Activated naive CD8-positive, alpha-beta T cell treated with anti-CD3 and anti-CD28 coated beads, Interleukin-2, amount 50 U/mL, for 24 hours (primary cell): ENCODE measurements around the gene IFNE.
A peak's percentile ranks its signal among the peaks of the same experiment; 100 is the strongest.

ENCODE experiments used
- ATAC-seq: fragments of 150-1000 bp; cut with Tn5 transposase; one replicate; pipeline ENCODE4 v1.10.0; 2021
- DNase-seq: peaks from one replicate; pipeline ENCODE4 v3.0.0; 2021
- H3K27ac Mint-ChIP-seq: one replicate; pipeline ENCODE4 v1.8.0; 2021; ENCODE audit warnings: mild to moderate bottlenecking, mixed read lengths
- H3K27me3 Mint-ChIP-seq: one replicate; pipeline ENCODE4 v1.8.0; 2021; ENCODE audit warnings: mixed read lengths
- H3K36me3 Mint-ChIP-seq: one replicate; pipeline ENCODE4 v1.8.0; 2021; ENCODE audit warnings: low read depth, mixed read lengths
- H3K4me1 Mint-ChIP-seq: one replicate; pipeline ENCODE4 v1.8.0; 2021; ENCODE audit warnings: mixed read lengths
- H3K4me3 Mint-ChIP-seq: one replicate; pipeline ENCODE4 v1.8.0; 2021; ENCODE audit warnings: mild to moderate bottlenecking, moderate library complexity, mixed read lengths
- H3K9me3 Mint-ChIP-seq: one replicate; pipeline ENCODE4 v1.8.0; 2021; ENCODE audit warnings: mixed read lengths

Gene IFNE

GRCh38 chr9:21482213-21482612 lies at the start of gene IFNE:
Gene IFNE (minus strand): TSS chr9:21482313. CDS start chr9:21481694, 619 bp downstream.
- DNase-seq, result no peak
- Mint-ChIP-seq H3K36me3 (no peaks in the 10 kb centered on the region), H3K4me1 (peaks cover 8% of the 10 kb centered on the region), H3K27me3 (peaks cover 2% of the 10 kb centered on the region), H3K27ac (no peak within 1 kb of the TSS), H3K4me3 (no peak within 1 kb of the TSS), H3K9me3 (no peaks in the 10 kb centered on the region)
- no peak for ATAC-seq

GRCh38 chr9:21528123-21528808 lies 46.2 kb upstream of the IFNE start:
- H3K9me3 Mint-ChIP-seq, result peaks cover 5% of the 10 kb centered on the region
- H3K27me3 Mint-ChIP-seq, result no peaks in the 10 kb centered on the region
- H3K27ac Mint-ChIP-seq, result no peak overlapping the region
- H3K36me3 Mint-ChIP-seq, result peaks cover 13% of the 10 kb centered on the region
- no peaks in the 10 kb centered on the region for H3K4me1 Mint-ChIP-seq
- ATAC-seq (no peak), DNase-seq (no peak)
- H3K4me3 Mint-ChIP-seq, result no peak overlapping the region

- Mint-ChIP-seq H3K9me3 (peaks cover 5% of the 10 kb centered on the region), H3K27ac (no peak overlapping the region), H3K4me3 (no peak overlapping the region), H3K27me3 (no peaks in the 10 kb centered on the region), H3K4me1 (no peaks in the 10 kb centered on the region), H3K36me3 (peaks cover 13% of the 10 kb centered on the region)
- ATAC-seq, result peak; percentile 24
- no peak for DNase-seq
These were observed 45.5 kb upstream of the IFNE start for GRCh38 chr9:21527579-21527978.

- peaks cover 13% of the 10 kb centered on the region for H3K36me3 Mint-ChIP-seq
- ATAC-seq, result no peak
- no peak overlapping the region for H3K27ac Mint-ChIP-seq
- no peaks in the 10 kb centered on the region for H3K4me1 Mint-ChIP-seq
- H3K4me3 Mint-ChIP-seq, result no peak overlapping the region
- peaks cover 16% of the 10 kb centered on the region for H3K9me3 Mint-ChIP-seq
- no peaks in the 10 kb centered on the region for H3K27me3 Mint-ChIP-seq
- no peak for DNase-seq
These were observed 43.1 kb upstream of the IFNE start for GRCh38 chr9:21525174-21525573.

- H3K27ac Mint-ChIP-seq, result no peak overlapping the region
- no peaks in the 10 kb centered on the region for H3K27me3 Mint-ChIP-seq
- H3K4me1 Mint-ChIP-seq, result no peaks in the 10 kb centered on the region
- DNase-seq, result no peak
- ATAC-seq, result no peak
- H3K4me3 Mint-ChIP-seq, result no peak overlapping the region
- H3K36me3 Mint-ChIP-seq, result peaks cover 13% of the 10 kb centered on the region
- peaks cover 16% of the 10 kb centered on the region for H3K9me3 Mint-ChIP-seq
These were observed 42.2 kb upstream of the IFNE start for GRCh38 chr9:21524099-21524830.

GRCh38 chr9:21523021-21524014 lies 41.2 kb upstream of the IFNE start:
- Mint-ChIP-seq H3K9me3 (peaks cover 16% of the 10 kb centered on the region), H3K36me3 (peaks cover 9% of the 10 kb centered on the region), H3K4me3 (no peak overlapping the region), H3K4me1 (no peaks in the 10 kb centered on the region), H3K27ac (no peak overlapping the region), H3K27me3 (no peaks in the 10 kb centered on the region)
- no peak for ATAC-seq
- DNase-seq, result no peak

- no peak overlapping the region for H3K27ac Mint-ChIP-seq
- peaks cover 6% of the 10 kb centered on the region for H3K36me3 Mint-ChIP-seq
- peaks cover 16% of the 10 kb centered on the region for H3K9me3 Mint-ChIP-seq
- H3K4me1 Mint-ChIP-seq, result no peaks in the 10 kb centered on the region
- no peaks in the 10 kb centered on the region for H3K27me3 Mint-ChIP-seq
- DNase-seq, result no peak
- no peak for ATAC-seq
- H3K4me3 Mint-ChIP-seq, result no peak overlapping the region
These were observed 40.2 kb upstream of the IFNE start for GRCh38 chr9:21522348-21522747.

- Mint-ChIP-seq H3K27me3 (no peaks in the 10 kb centered on the region), H3K27ac (no peak overlapping the region), H3K4me1 (no peaks in the 10 kb centered on the region), H3K4me3 (no peak overlapping the region), H3K36me3 (peaks cover 3% of the 10 kb centered on the region), H3K9me3 (peaks cover 16% of the 10 kb centered on the region)
- ATAC-seq (no peak), DNase-seq (no peak)
These were observed 39.3 kb upstream of the IFNE start for GRCh38 chr9:21521448-21521847.

GRCh38 chr9:21520501-21521228 lies 38.6 kb upstream of the IFNE start:
- no peak for DNase-seq
- H3K27me3 Mint-ChIP-seq, result no peaks in the 10 kb centered on the region
- H3K36me3 Mint-ChIP-seq, result peaks cover 3% of the 10 kb centered on the region
- no peak for ATAC-seq
- H3K4me3 Mint-ChIP-seq, result no peak overlapping the region
- peaks cover 16% of the 10 kb centered on the region for H3K9me3 Mint-ChIP-seq
- no peaks in the 10 kb centered on the region for H3K4me1 Mint-ChIP-seq
- no peak overlapping the region for H3K27ac Mint-ChIP-seq

GRCh38 chr9:21519855-21520434 lies 37.8 kb upstream of the IFNE start:
- peaks cover 16% of the 10 kb centered on the region for H3K9me3 Mint-ChIP-seq
- no peaks in the 10 kb centered on the region for H3K27me3 Mint-ChIP-seq

GRCh38 chr9:21516796-21517195 lies 34.7 kb upstream of the IFNE start:
- H3K27ac Mint-ChIP-seq, result no peak overlapping the region
- H3K9me3 Mint-ChIP-seq, result peaks cover 4% of the 10 kb centered on the region
- DNase-seq (no peak), ATAC-seq (no peak)
- H3K36me3 Mint-ChIP-seq, result peaks cover 6% of the 10 kb centered on the region
- H3K27me3 Mint-ChIP-seq, result no peaks in the 10 kb centered on the region
- no peak overlapping the region for H3K4me3 Mint-ChIP-seq
- H3K4me1 Mint-ChIP-seq, result no peaks in the 10 kb centered on the region

More at GRCh38 chr9:21519855-21520434, 37.8 kb upstream of the IFNE start:
- ATAC-seq, result no peak
- Mint-ChIP-seq H3K36me3 (peaks cover 3% of the 10 kb centered on the region), H3K4me3 (no peak overlapping the region), H3K4me1 (no peaks in the 10 kb centered on the region), H3K27ac (no peak overlapping the region)
- no peak for DNase-seq

GRCh38 chr9:21513431-21513830 lies 31.3 kb upstream of the IFNE start:
- no peak for DNase-seq
- H3K27ac Mint-ChIP-seq, result no peak overlapping the region
- H3K4me1 Mint-ChIP-seq, result no peaks in the 10 kb centered on the region
- no peaks in the 10 kb centered on the region for H3K27me3 Mint-ChIP-seq
- ATAC-seq, result no peak
- no peak overlapping the region for H3K4me3 Mint-ChIP-seq
- peaks cover 6% of the 10 kb centered on the region for H3K36me3 Mint-ChIP-seq
- no peaks in the 10 kb centered on the region for H3K9me3 Mint-ChIP-seq

- DNase-seq, result no peak
- Mint-ChIP-seq H3K27me3 (no peaks in the 10 kb centered on the region), H3K4me3 (no peak overlapping the region), H3K36me3 (peaks cover 6% of the 10 kb centered on the region), H3K27ac (no peak overlapping the region), H3K9me3 (no peaks in the 10 kb centered on the region), H3K4me1 (peaks cover 8% of the 10 kb centered on the region)
- ATAC-seq, result no peak
These were observed 28.7 kb upstream of the IFNE start for GRCh38 chr9:21510806-21511205.

GRCh38 chr9:21507483-21507790 lies 25.3 kb upstream of the IFNE start:
- Mint-ChIP-seq H3K27me3 (no peaks in the 10 kb centered on the region), H3K36me3 (peaks cover 6% of the 10 kb centered on the region), H3K4me3 (no peak overlapping the region), H3K9me3 (no peaks in the 10 kb centered on the region), H3K27ac (no peak overlapping the region), H3K4me1 (peaks cover 8% of the 10 kb centered on the region)
- DNase-seq (no peak), ATAC-seq (no peak)
